Measurements from ENCODE around the gene ENTREP3. TPM values are rescaled to one million over a fixed set of nuclear protein-coding genes. Genes with fewer than 3 reads are reported as not detected.
"Not testable (repeated sequence)": the region's sequence is repeated elsewhere in the genome, so short reads cannot be mapped to it uniquely, and the experiment has no call there.

Gene ENTREP3
- total RNA-seq, 1 experiment from 2014 or later, result 72.5 TPM

DNA sequence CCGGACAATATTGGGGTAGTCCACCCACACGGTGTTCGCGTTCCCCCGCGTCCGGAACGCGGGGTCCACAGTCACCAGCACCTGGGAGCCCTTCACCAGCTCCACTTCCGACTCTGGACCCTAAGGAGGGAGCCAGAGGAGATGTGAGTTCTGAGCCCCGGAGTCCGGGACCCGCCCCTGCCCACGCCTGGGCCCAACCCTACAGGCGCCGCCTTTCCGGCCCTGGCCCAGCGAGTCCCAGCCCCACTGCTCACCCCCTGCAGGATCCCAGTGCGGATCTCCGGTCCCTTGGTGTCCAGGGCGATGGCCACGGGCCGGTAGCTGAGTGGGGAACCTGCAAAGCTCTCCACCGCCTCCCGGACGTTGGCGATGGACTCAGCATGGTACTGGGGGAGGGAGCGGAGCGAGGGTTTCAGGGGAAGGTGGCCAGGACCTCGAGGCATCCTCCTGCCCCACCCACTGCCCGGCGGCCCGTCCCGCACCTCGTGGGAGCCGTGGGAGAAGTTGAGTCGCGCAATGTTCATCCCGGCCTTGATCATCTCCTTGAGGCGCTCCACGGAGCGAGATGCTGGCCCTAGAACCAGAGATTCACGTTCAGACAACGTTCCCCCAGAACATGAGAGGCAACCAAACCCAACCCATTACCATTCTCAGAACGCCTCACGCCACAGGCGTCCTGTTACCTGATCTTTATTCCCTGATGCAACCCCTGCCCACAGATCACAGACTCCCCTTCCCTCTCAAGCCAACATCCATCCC is 40.1 kb upstream of the ENTREP3 start:
- intact Hi-C loops (cut with micrococcal nuclease; ENCODE audit: unreplicated experiment), result no loop called here
- Histone ChIP-seq H3K9me3 (ENCODE audit: low read depth, low read length, poor library complexity, severe bottlenecking) (no peaks in the 10 kb centered on the region), H3K27ac (ENCODE audit: low read depth, low read length, poor library complexity, severe bottlenecking) (no peak overlapping the region), H3K36me3 (ENCODE audit: insufficient read depth, low read length, poor library complexity, severe bottlenecking) (no peaks in the 10 kb centered on the region), H3K4me1 (ENCODE audit: insufficient read depth, low read length, poor library complexity, severe bottlenecking) (no peaks in the 10 kb centered on the region), H3K4me3 (ENCODE audit: low read depth, low read length, poor library complexity, severe bottlenecking) (no peak overlapping the region), H3K27me3 (replicated peaks; ENCODE audit: insufficient read depth, low read depth, low read length, poor library complexity) (peaks cover 22% of the 10 kb centered on the region)
- TF ChIP-seq EZH2 (IDR thresholded peaks at IDR 0.05; ENCODE audit: borderline replicate concordance, low read depth, low read length, poor library complexity, severe bottlenecking), result no peak
- TF ChIP-seq, protein P1, sequence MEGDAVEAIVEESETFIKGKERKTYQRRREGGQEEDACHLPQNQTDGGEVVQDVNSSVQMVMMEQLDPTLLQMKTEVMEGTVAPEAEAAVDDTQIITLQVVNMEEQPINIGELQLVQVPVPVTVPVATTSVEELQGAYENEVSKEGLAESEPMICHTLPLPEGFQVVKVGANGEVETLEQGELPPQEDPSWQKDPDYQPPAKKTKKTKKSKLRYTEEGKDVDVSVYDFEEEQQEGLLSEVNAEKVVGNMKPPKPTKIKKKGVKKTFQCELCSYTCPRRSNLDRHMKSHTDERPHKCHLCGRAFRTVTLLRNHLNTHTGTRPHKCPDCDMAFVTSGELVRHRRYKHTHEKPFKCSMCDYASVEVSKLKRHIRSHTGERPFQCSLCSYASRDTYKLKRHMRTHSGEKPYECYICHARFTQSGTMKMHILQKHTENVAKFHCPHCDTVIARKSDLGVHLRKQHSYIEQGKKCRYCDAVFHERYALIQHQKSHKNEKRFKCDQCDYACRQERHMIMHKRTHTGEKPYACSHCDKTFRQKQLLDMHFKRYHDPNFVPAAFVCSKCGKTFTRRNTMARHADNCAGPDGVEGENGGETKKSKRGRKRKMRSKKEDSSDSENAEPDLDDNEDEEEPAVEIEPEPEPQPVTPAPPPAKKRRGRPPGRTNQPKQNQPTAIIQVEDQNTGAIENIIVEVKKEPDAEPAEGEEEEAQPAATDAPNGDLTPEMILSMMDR (conservative IDR thresholded peaks at IDR 0.05; ENCODE audit: low read depth, low read length), result no peak
- DNase-seq (ENCODE audit: low spot score), result no peak
- no TSS peak for BruUV-seq (replicated peaks)
- ChIA-PET CTCF (interaction anchor here (0.5 kb wide), 1 partner anchor 45 kb away, joined by 3 read pairs; no protein-coding TSS in a partner anchor), POLR2A (ENCODE audit: low non-redundant PET) (no interaction called here)

DNA sequence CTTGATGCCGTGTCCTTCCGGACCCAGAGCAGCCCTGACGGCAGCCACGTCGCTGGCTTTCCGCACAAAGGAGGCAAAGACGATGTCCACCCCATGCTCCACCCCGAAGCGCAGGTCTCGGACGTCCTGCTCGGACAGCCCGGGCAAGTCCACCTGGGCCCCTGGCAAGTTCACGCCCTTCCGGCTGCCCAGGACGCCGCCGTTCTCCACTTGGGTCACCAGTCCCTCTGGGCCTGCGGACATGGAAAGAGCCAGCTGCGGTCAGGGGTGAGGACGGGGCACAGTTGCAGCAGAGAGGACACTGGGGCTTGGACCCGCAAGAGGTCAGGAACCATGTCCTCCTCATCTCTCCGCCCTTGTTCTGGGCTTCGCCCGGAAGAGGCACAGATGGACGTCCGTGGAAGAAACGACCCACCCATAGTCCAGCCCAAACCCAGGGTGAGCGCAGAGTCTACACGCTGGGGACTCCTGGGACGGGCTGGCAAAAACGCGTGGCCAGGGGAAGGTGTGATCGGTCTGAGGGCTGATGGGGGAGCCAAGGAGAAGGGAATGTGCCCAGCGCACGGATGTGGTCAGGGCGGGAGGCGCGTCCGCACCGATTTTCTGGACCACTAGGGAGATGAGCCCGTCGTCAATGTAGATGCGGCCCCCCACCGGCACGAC is 39.4 kb upstream of the ENTREP3 start:
- Histone ChIP-seq H3K4me3 (ENCODE audit: low read depth, low read length, poor library complexity, severe bottlenecking) (no peak overlapping the region), H3K36me3 (ENCODE audit: insufficient read depth, low read length, poor library complexity, severe bottlenecking) (no peaks in the 10 kb centered on the region), H3K27ac (ENCODE audit: low read depth, low read length, poor library complexity, severe bottlenecking) (no peak overlapping the region), H3K27me3 (replicated peaks; ENCODE audit: insufficient read depth, low read depth, low read length, poor library complexity) (peaks cover 22% of the 10 kb centered on the region), H3K4me1 (ENCODE audit: insufficient read depth, low read length, poor library complexity, severe bottlenecking) (no peaks in the 10 kb centered on the region), H3K9me3 (ENCODE audit: low read depth, low read length, poor library complexity, severe bottlenecking) (no peaks in the 10 kb centered on the region)
- POLR2A ChIA-PET (ENCODE audit: low non-redundant PET), result no interaction called here
- BruUV-seq (replicated peaks), result no TSS peak
- intact Hi-C loops (cut with micrococcal nuclease; ENCODE audit: unreplicated experiment), result no loop called here
- TF ChIP-seq, protein P1 (conservative IDR thresholded peaks at IDR 0.05; ENCODE audit: low read depth, low read length), result no peak
- TF ChIP-seq EZH2 (IDR thresholded peaks at IDR 0.05; ENCODE audit: borderline replicate concordance, low read depth, low read length, poor library complexity, severe bottlenecking), result no peak
- no peak for DNase-seq (ENCODE audit: low spot score)
- CTCF ChIA-PET, result no interaction called here

DNA sequence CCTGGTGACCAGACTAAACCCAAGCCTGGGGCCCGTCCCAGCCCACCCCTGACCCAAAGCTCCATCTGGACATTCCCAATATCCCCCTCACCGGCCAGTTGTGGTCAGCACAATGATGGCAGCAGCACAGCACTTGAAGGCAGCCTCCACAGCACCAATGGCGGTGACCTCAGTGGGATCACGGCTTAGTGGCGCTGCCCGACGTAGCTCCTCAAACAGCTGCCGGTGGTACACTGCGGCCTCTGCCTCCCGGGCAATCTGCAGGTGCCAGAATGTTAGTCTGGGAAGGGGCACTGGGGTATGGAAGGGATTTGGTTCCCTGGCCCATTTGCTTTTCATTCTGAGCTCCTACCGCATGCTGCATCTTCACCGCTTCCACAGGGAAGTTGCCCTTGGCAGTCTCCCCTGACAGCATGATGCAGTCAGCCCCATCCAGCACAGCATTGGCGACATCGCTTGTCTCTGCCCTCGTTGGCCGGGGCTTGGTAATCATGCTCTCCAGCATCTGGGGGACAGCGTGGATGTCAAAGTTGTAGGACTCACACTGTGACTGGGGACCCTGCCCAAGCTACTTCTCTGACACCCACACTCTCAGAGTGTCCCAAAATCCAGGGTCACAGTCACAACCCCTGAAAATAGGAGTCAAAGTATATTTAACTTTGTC is 37.9 kb upstream of the ENTREP3 start:
- ChIA-PET CTCF (no interaction called here), POLR2A (ENCODE audit: low non-redundant PET) (no interaction called here)
- no TSS peak for BruUV-seq (replicated peaks)

DNA sequence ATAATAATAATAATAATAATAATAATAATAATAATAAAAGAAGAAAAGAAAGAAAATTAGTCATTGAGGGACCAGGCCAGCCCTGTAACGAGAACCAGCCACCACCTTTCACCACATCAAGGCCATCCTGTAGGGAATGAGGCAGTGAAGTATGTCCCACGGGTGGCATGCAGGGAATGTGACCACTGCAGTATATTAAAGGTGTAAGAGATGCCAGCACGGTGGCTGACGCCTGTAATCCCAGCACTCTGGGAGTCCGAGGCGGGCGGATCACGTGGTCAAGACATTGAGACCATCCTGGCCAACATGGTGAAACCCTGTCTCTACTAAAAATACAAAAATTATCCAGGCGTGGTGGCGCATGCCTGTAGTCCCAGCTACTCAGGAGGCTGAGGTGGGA is 35.7 kb upstream of the ENTREP3 start:
- DNase-seq (ENCODE audit: low spot score); H3K9me3 ChIP-seq (ENCODE audit: low read depth, low read length, poor library complexity, severe bottlenecking); intact Hi-C loops (cut with micrococcal nuclease; ENCODE audit: unreplicated experiment); H3K36me3 ChIP-seq (ENCODE audit: insufficient read depth, low read length, poor library complexity, severe bottlenecking); POLR2A ChIA-PET (ENCODE audit: low non-redundant PET); CTCF ChIA-PET; H3K4me1 ChIP-seq (ENCODE audit: insufficient read depth, low read length, poor library complexity, severe bottlenecking); BruUV-seq (replicated peaks); H3K4me3 ChIP-seq (ENCODE audit: low read depth, low read length, poor library complexity, severe bottlenecking); H3K27ac ChIP-seq (ENCODE audit: low read depth, low read length, poor library complexity, severe bottlenecking): not testable (repeated sequence)
- H3K27me3 ChIP-seq (replicated peaks; ENCODE audit: insufficient read depth, low read depth, low read length, poor library complexity), result peaks cover 21% of the 10 kb centered on the region

More for the DNA sequence above, 37.9 kb upstream of the ENTREP3 start:
- DNase-seq (ENCODE audit: low spot score), result no peak
- TF ChIP-seq EZH2 (IDR thresholded peaks at IDR 0.05; ENCODE audit: borderline replicate concordance, low read depth, low read length, poor library complexity, severe bottlenecking), result no peak
- TF ChIP-seq, protein P1 (conservative IDR thresholded peaks at IDR 0.05; ENCODE audit: low read depth, low read length), result no peak
- Histone ChIP-seq H3K4me1 (ENCODE audit: insufficient read depth, low read length, poor library complexity, severe bottlenecking) (no peaks in the 10 kb centered on the region), H3K9me3 (ENCODE audit: low read depth, low read length, poor library complexity, severe bottlenecking) (no peaks in the 10 kb centered on the region), H3K27ac (ENCODE audit: low read depth, low read length, poor library complexity, severe bottlenecking) (no peak overlapping the region), H3K27me3 (replicated peaks; ENCODE audit: insufficient read depth, low read depth, low read length, poor library complexity) (peaks cover 22% of the 10 kb centered on the region), H3K36me3 (ENCODE audit: insufficient read depth, low read length, poor library complexity, severe bottlenecking) (no peaks in the 10 kb centered on the region), H3K4me3 (ENCODE audit: low read depth, low read length, poor library complexity, severe bottlenecking) (no peak overlapping the region)
- intact Hi-C loops (cut with micrococcal nuclease; ENCODE audit: unreplicated experiment), result no loop called here

Data from A673 (cell line).